GM19351 (cell line): ENCODE results near the gene GPR78.

Experiments used
- ATAC-seq: cut with Tn5 transposase; IDR thresholded peaks from one replicate; pipeline ENCODE4 v1.9.1; 2021; ENCODE audit warnings: mild to moderate bottlenecking, moderate library complexity; ENCODE audit not compliant: unreplicated experiment

GPR78 gene

DNA sequence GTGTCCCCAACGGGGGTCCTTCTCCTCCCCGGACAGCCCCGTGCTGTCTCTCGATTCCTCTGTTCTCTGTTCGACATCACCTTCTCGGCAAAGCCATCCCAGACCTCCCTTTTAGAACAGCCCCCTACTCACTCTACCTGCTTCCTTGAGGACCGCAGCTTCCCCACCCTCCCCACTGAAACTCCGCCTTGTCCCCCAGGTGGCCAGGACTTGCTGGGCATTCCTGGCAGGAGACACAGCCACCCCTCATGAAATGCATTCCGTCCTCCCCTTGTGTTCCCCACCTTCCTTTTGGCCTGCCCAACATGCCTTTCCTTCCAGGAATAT is 34.8 kb upstream of the GPR78 start:
- no peak for ATAC-seq

DNA sequence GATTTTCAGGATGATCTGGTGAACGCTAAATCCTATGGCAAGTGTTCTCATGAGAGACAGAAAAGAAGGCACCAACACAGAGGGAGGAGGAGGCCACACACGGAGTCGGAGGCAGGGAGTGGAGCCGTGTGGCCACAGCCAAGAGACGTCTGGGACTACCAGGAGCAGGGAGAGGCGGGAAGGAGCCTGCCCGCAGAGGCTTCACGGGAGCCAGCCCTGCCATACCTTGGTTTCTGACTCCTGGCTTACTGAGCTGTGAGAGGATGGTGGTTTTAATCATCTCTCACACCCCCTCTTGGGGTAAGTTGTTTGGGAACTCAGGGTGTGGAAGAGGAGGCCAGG is 33.5 kb upstream of the GPR78 start:
- ATAC-seq, result no peak

- no peak for ATAC-seq
Observed at GRCh38 chr4:8547108-8547911, 32.9 kb upstream of the GPR78 start.

DNA sequence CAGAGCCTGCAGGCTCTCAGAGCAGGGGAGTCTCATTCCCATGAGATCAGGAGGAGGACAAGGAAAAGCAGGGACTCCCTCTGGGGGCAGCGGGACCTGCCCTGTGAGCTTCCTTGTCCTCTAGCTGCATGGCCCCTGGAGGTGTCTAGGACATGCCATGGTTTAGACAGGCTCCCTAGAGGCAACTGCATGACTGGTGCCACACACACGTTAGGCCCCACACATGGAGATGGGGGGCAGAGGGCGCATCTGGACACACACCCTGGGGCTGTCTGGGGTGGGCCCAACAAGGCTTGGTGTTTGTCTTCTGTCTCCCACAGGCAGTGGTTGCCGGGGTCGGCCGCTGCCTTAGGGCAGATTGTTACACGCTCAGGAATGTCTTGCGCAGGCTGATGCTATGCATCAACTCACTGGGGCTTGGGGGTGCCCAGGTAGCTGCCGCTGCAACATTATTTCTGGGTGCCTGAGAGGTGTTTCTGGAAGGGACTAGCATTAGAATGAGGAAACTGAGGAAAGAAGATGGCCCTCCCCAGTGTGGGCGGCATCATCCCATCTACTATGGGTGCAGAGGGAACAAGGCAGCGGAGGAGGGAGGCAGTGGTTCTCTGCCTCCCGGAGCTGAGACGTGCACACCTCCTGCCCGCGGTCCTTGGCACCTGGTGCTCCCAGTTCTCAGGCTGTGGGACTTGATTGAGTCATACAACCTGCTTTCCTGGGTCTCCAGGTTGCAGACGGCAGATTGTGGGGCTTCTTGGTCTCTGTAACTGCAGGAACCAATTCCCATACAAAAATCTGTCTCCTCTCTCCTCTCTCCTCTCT is 32.1 kb upstream of the GPR78 start:
- ATAC-seq, result no peak

DNA sequence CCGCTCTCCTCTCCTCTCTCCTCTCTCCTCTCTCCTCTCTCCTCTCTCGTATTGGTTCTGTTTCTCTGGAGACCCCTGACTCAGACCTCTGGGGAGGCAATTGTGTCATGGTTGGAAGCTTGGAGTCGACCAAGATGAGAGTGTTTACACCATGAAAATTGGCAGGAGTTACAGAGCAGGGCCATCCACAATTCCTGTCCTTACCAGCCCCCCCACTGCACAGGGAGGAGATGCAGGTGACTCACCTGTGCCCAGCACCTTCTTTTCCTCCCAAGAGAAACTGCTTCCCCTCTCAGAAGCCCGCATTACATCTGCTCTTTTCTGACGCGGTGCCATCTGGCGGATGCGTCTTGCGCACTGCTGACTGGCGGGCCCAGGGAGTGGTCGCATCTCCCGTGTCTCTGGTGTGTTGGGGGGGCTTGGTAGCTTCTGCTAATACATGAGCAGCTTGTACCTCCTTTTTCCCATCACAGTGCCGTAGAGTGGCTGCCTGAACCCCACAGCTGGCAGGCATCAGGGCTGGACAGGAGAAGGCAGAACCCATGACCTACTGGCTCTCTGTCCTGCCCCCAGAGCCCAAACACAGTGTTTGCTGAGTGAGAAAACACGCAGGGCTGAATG is 31.4 kb upstream of the GPR78 start:
- ATAC-seq, result no peak

DNA sequence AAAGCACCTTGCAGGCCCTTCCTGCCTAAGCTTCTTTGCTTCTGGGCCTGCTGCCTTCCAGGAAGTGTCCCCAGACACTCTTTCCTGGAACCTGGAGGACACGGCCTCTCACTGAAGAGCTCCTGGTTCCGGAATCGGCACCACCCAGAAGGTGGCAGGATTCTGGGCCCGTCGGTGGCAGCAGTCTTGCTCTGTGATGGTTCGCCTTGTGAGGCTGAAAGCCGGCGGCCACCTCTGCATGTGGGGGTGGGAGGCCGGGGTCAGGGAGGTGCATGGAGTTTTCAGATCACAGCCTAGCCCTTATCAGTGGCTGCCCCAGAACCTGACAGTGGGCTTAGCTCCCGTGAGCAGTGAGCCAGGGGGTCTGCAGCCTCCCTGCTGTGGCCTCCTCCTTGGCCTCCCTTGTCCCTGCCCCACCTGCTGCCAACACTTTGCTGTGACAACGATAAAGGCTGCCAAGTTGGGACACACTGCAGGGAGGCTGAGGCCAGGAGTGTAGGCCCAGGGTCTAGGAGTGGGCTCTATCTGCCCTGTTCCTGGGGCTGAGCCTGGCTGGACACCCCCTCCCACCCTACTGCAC is 30.8 kb upstream of the GPR78 start:
- no peak for ATAC-seq

GRCh38 chr4:8550691-8551090 is 29.5 kb upstream of the GPR78 start:
- no peak for ATAC-seq

DNA sequence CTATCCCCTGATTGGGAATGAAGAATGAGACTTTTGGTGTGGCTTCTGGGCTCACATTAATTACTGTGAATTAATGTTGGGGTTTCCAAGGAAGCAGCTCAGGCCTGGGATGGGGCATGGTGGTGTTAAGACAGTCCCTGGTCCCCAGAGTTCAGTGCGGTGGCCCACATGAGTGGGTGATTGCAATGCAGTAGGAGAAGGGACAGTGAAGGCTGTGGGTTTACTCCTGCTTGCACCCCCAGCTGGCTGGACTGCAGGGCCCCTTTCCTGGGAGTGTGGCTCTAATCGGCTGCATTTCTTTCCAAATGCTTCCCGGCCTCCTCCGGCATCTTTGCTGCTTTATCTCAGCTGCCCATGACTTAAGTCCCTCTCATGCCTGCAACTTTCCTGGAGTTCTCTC is 28.2 kb upstream of the GPR78 start:
- ATAC-seq, result no peak

DNA sequence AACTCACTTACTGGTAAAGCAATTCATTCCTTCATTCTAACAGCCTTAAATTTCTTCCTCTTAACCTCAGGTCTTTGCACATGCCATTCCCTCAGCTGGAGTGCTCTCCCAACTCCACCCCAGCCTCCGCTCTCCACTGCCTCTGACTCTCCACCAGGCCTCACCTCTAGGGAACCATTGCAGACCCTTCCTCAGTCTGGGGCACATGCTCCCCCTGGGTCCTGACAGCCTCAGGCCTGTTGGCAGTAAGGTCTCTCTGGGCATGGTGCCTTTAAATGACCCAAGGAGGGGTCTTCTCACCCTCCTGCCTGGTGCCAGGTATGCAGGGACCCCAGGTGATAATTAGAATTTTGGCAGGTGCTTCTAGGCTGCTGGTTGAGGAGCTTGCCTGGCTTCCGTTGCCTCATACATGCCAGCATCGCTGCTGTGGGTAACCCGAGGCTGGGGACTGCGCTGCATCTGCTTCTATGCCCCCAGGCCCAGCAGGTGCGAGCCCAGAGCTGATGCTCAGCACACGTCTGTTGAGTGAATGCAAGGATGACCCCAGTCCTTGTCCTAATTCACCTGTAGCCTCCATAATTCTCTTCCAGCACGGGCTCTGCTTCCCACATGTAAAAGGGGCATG is 27.5 kb upstream of the GPR78 start:
- ATAC-seq, result no peak

DNA sequence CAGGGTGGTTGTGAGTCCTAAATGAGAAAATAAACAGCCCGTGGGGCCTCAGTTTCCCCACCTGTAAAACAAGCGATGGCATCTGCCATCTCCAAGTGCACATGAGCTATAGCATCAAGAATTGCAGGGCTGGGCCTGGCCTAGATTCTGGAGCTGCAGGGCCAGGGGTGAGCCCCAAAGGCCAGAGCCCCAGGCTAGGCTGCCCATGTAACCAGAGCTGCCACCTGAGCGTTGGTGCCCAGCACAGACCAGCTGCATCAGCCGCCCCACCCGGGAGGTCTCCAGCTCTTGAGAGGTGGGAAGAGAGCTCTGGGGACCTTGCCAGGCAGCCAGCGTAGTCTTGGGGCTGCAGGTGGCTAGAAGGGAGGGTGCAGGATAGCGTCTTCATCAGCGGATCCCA is 27.0 kb upstream of the GPR78 start:
- ATAC-seq, result no peak

DNA sequence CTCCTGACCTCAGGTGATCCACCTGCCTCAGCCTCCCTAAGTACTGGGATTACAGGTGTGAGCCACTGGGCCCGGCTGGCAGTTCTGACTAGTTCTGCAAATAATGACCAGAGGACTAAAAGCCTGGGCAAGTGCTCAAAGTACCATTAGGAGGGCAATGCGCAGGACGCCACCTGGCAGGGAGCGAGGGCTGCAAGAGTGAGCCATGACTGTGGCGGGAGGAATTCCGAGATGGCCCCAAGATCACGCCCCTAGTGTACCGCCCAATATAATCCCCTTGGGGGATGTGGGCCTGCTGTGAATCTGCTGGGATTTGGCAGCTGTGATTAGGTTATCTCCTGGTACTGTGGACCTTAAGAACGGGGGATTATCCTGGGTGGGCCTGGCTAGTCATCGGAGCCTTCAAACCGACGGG is 26.2 kb upstream of the GPR78 start:
- ATAC-seq, result no peak

DNA sequence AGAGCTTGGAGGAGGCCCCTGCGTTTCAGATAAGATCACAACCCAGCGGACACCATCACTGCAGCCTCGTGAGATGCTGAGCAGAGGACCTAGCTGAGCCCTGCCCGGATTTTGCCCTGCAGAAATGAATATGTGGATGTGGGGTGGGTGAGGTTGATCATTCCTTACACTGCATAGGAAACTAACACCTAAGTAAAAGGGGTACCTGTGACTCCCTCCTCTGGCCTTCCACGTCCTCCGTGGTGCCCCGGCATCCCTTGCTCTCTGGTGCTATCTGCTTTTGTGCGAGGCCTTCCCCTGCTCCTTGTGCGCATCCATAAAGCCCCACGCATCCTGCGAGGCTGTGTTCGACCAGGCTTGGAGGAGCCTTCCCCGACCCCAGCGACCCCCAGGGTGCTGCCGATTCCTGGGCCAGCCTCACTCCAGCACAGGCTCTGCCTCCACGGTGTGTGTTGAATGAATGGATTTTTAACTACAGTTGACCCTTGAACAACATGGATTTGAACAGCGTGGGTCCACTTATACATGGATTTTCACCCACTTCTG is 25.6 kb upstream of the GPR78 start:
- no peak for ATAC-seq

DNA sequence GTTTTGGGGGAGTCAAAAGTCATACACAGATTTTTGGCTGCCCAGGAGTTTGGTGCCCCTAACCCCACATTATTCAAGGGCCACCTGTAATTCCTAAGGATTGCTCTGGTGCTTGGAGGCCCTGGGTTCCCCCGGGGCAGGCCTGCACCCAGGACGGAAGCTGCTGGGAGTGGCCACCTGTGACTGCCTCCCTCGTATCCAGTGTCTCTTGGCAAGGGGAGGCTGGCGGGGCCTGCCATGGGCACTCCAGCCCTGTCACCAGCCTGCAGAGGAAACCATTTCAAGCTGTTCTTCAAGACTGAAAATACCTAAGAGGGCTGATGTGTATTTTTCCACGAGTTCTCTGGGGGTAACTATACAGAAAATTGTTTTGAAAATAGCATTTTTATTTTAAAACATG is 24.5 kb upstream of the GPR78 start:
- no peak for ATAC-seq

GRCh38 chr4:8556341-8557150 is 23.6 kb upstream of the GPR78 start:
- no peak for ATAC-seq

GRCh38 chr4:8557151-8558076 is 22.8 kb upstream of the GPR78 start:
- no peak for ATAC-seq

DNA sequence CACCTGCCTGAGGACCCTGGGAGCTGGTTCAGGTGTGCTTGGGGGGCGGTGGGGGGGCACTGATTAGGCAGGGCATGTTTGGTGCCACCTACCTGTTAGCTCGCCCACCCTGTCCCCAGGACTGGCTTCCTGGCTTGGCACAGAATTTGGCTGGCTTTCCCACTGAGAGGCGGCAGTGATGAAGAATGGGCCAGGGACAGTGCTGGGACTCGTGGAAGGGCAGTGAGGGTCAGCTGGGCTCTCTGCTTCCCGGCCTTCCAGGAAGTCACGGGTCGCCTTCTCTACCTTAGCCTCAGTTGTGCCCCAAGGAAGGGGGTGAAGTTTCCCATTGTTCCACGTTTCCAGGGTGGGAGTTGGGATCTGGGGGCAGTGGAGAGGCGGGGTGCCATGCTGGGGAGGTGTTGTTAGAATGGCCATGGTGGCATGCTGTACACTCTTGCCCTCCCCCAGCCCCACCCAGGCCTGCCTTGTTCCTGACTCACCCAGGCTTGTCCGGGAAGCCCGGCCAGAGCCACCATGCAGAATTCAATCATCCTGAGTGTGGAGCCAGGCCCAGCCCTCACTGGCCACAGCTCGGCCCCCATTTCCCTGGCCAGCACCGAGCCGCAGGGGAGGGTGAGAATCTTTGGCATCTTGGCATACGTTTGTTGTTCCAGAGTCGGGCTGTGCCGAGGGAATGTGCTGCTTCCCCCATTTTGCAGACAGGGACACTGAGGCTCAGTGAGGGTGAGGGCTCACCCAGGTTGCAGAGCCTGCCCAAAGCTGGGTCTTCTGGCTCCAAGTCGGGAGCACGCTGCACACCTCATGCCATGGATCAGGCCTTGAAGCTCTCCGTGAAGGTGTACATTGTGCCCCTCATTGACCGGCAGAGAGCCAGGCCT is 21.9 kb upstream of the GPR78 start:
- ATAC-seq, result no peak

DNA sequence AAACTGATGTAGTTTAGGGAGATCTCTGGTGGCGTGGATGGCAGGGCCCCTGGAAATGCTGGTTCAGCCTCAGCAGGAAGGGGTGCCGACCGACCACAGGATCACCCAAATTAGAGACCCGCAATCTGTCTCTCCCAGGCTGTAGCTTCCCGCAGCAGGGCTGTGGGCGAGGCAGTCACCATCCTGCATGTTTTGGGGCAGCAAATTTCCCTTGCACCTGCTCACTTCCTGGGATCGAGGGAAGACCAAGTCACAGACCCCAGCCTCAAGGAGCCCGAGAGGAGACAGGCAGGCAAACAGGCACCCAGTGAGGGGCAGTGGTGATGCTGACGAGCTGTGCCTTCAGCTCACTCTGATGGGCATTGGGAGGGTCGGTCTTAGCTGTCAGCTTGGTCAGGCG is 21.2 kb upstream of the GPR78 start:
- no peak for ATAC-seq
